Measurements from ENCODE around the gene TRIM40. TPM values are rescaled to one million over a fixed set of nuclear protein-coding genes. Genes with fewer than 3 reads are reported as not detected.
A peak's percentile ranks its signal among the peaks of the same experiment; 100 is the strongest.

TRIM40 gene
- polyA plus RNA-seq, 1 donor (not counting 4 experiments of a cell fraction or from before 2014, with no cell fraction given), result not detected

GRCh38 chr6:30103872-30104179 is 32.1 kb upstream of the TRIM40 start:
- Histone ChIP-seq H3K27ac (ENCODE audit: control insufficient read depth, insufficient read depth, low read length) (no peak overlapping the region), H3K36me3 (ENCODE audit: control insufficient read depth in 2 of 2, extremely low read depth in 1 of 2, insufficient read depth in 2 of 2, low read length in 2 of 2) (no peaks in the 10 kb centered on the region), H3K9me1 (ENCODE audit: control insufficient read depth, extremely low read depth, insufficient read depth, low read length) (no peaks in the 10 kb centered on the region), H2AFZ (ENCODE audit: control insufficient read depth, low read length) (peak overlapping the region; percentile 92), H3K27me3 (ENCODE audit: control insufficient read depth, extremely low read depth, insufficient read depth, low read length) (no peaks in the 10 kb centered on the region), H3K79me2 (ENCODE audit: control insufficient read depth, insufficient read depth, low read length) (no peaks in the 10 kb centered on the region), H3K4me3 (ENCODE audit: control insufficient read depth in 2 of 3, extremely low read depth in 1 of 3, insufficient read depth in 2 of 3, low read depth in 1 of 3, low read length in 3 of 3) (peak overlapping the region; percentile 29 to 63 (median 52)), H3K9me3 (ENCODE audit: control insufficient read depth, low read depth, low read length) (no peaks in the 10 kb centered on the region), H4K20me1 (ENCODE audit: control insufficient read depth, extremely low read depth, insufficient read depth, low read length) (no peaks in the 10 kb centered on the region), H3K9ac (ENCODE audit: control insufficient read depth, extremely low read depth, insufficient read depth, low read length) (peak overlapping the region; percentile 17), H3K4me1 (ENCODE audit: control insufficient read depth, extremely low read depth, insufficient read depth, low read length) (peaks cover 34% of the 10 kb centered on the region), H3K4me2 (ENCODE audit: control insufficient read depth, extremely low read depth, insufficient read depth, low read depth, low read length) (peak overlapping the region; percentile 99)
- TF ChIP-seq CTCF (optimal IDR thresholded peaks at IDR 0.05 in 1 of 3, IDR thresholded peaks at IDR 0.05 in 1 of 3, conservative IDR thresholded peaks at IDR 0.05 in 1 of 3; ENCODE audit: extremely low read depth in 1 of 3, insufficient read depth in 2 of 3, low read length in 3 of 3) (peak in 1 of 3 experiments; percentile 29), EZH2 (IDR thresholded peaks at IDR 0.05; ENCODE audit: low read length) (no peak)
- dilution Hi-C loops (cut with MboI; ENCODE audit: extremely low pct_ligation_motif_present, low sequenced_read_pairs), result no loop called here
- DNase-seq (ENCODE audit: low read depth, low spot score) (no peak), FAIRE-seq (no peak)

DNA sequence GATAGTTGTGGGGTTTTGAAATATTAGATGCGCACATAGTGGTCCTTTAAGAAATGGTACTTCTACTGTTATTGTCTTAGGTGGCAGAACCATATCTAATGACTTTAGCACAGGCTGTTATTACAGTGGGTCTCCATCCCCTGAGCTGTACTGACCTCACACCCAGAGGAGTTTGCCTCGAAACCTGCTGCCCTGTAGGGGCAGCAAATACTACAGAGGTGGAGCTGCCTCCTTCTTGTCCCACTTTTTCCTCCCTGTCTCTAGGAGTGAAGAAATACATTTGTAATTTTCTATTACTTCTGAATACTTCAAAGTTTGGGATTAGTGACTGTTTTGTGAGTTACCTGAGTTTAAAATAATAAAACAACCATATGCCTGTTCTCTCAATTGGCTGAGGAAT is 31.3 kb upstream of the TRIM40 start:
- Histone ChIP-seq H3K4me3 (ENCODE audit: control insufficient read depth in 2 of 3, extremely low read depth in 1 of 3, insufficient read depth in 2 of 3, low read depth in 1 of 3, low read length in 3 of 3) (no peak overlapping the region), H4K20me1 (ENCODE audit: control insufficient read depth, extremely low read depth, insufficient read depth, low read length) (no peaks in the 10 kb centered on the region), H3K9ac (ENCODE audit: control insufficient read depth, extremely low read depth, insufficient read depth, low read length) (no peak overlapping the region), H2AFZ (ENCODE audit: control insufficient read depth, low read length) (no peak overlapping the region), H3K27me3 (ENCODE audit: control insufficient read depth, extremely low read depth, insufficient read depth, low read length) (no peaks in the 10 kb centered on the region), H3K27ac (ENCODE audit: control insufficient read depth, insufficient read depth, low read length) (no peak overlapping the region), H3K36me3 (ENCODE audit: control insufficient read depth in 2 of 2, extremely low read depth in 1 of 2, insufficient read depth in 2 of 2, low read length in 2 of 2) (no peaks in the 10 kb centered on the region), H3K4me1 (ENCODE audit: control insufficient read depth, extremely low read depth, insufficient read depth, low read length) (peaks cover 34% of the 10 kb centered on the region), H3K9me3 (ENCODE audit: control insufficient read depth, low read depth, low read length) (no peaks in the 10 kb centered on the region), H3K4me2 (ENCODE audit: control insufficient read depth, extremely low read depth, insufficient read depth, low read depth, low read length) (no peak overlapping the region), H3K79me2 (ENCODE audit: control insufficient read depth, insufficient read depth, low read length) (no peaks in the 10 kb centered on the region), H3K9me1 (ENCODE audit: control insufficient read depth, extremely low read depth, insufficient read depth, low read length) (no peaks in the 10 kb centered on the region)
- dilution Hi-C loops (cut with MboI; ENCODE audit: extremely low pct_ligation_motif_present, low sequenced_read_pairs), result no loop called here
- TF ChIP-seq CTCF (optimal IDR thresholded peaks at IDR 0.05 in 1 of 3, IDR thresholded peaks at IDR 0.05 in 1 of 3, conservative IDR thresholded peaks at IDR 0.05 in 1 of 3; ENCODE audit: extremely low read depth in 1 of 3, insufficient read depth in 2 of 3, low read length in 3 of 3), result no peak
- no peak for TF ChIP-seq EZH2 (IDR thresholded peaks at IDR 0.05; ENCODE audit: low read length)
- FAIRE-seq (no peak), DNase-seq (ENCODE audit: low read depth, low spot score) (no peak)

All from keratinocyte (primary cell).